GM23338 (cell line): ENCODE results near the gene EVC2. TPM values are rescaled to one million over a fixed set of nuclear protein-coding genes. Genes with fewer than 3 reads are reported as not detected.

Experiments used
- ATAC-seq: fragments of 200-7000 bp; cut with Tn5 transposase; 3 replicates; pipeline ENCODE4 v1.9.1; 2020
- DNase-seq: peaks from one replicate; pipeline ENCODE4 v3.0.0-alpha.2; 2015; ENCODE audit warnings: low spot score
- H2AFZ ChIP-seq: fragments of 200-600 bp; sonication (generic); 2 replicates; pipeline ENCODE4 v1.8.0; 2016; ENCODE audit warnings: antibody characterized with exemption, mild to moderate bottlenecking, moderate library complexity
- H3F3A ChIP-seq: fragments of 200-600 bp; sonication (generic); replicated peaks from 2 replicates; pipeline ENCODE4 v1.8.0; 2017; ENCODE audit warnings: antibody characterized with exemption, mixed run types, low read depth
- H3K27ac ChIP-seq: fragments of 200-600 bp; sonication (generic); 2 replicates; pipeline ENCODE4 v1.6.1; 2016; ENCODE audit warnings: low read depth
- H3K27me3 ChIP-seq: fragments of 200-600 bp; sonication (generic); 2 replicates; pipeline ENCODE4 v1.8.0; 2016; ENCODE audit warnings: mild to moderate bottlenecking, mixed run types, moderate library complexity; ENCODE audit not compliant: insufficient read depth
- H3K36me3 ChIP-seq: fragments of 200-600 bp; sonication (generic); 2 replicates; pipeline ENCODE4 v1.8.0; 2016; ENCODE audit warnings: mild to moderate bottlenecking; ENCODE audit not compliant: insufficient read depth
- H3K4me1 ChIP-seq: fragments of 200-600 bp; sonication (generic); 2 replicates; pipeline ENCODE4 v1.8.0; 2016; ENCODE audit warnings: mild to moderate bottlenecking, moderate library complexity; ENCODE audit not compliant: insufficient read depth
- H3K4me2 ChIP-seq: fragments of 200-600 bp; sonication (generic); 2 replicates; pipeline ENCODE4 v1.7.1; 2017; ENCODE audit warnings: mixed run types
- H3K4me3 ChIP-seq: fragments of 200-600 bp; sonication (generic); 2 replicates; pipeline ENCODE4 v1.6.1; 2016; ENCODE audit warnings: mixed run types
- H3K79me2 ChIP-seq: fragments of 200-600 bp; sonication (generic); replicated peaks from 2 replicates; pipeline ENCODE4 v1.8.0; 2017; ENCODE audit warnings: mild to moderate bottlenecking; ENCODE audit not compliant: insufficient read depth
- H3K9me2 ChIP-seq: fragments of 200-600 bp; sonication (generic); 2 replicates; pipeline ENCODE4 v1.8.0; 2017; ENCODE audit not compliant: insufficient read depth
- H4K20me1 ChIP-seq: fragments of 200-600 bp; sonication (generic); replicated peaks from 2 replicates; pipeline ENCODE4 v1.8.0; 2017; ENCODE audit warnings: mild to moderate bottlenecking; ENCODE audit not compliant: insufficient read depth
- H3K27ac Mint-ChIP-seq: 2 replicates; pipeline ENCODE4 v1.8.0; 2020; ENCODE audit warnings: inconsistent platforms, mild to moderate bottlenecking, moderate library complexity, mixed read lengths
- H3K27me3 Mint-ChIP-seq: 3 replicates; pipeline ENCODE4 v1.8.0; 2022; ENCODE audit warnings: low read depth, mild to moderate bottlenecking, moderate library complexity, mixed read lengths, inconsistent platforms; ENCODE audit not compliant: insufficient read depth, poor library complexity
- H3K36me3 Mint-ChIP-seq: 3 replicates; pipeline ENCODE4 v1.8.0; 2021; ENCODE audit warnings: low read depth, mild to moderate bottlenecking, inconsistent platforms, moderate library complexity, mixed read lengths
- H3K4me1 Mint-ChIP-seq: 3 replicates; pipeline ENCODE4 v1.8.0; 2020; ENCODE audit warnings: mild to moderate bottlenecking, inconsistent platforms, mixed read lengths
- H3K4me3 Mint-ChIP-seq: 3 replicates; pipeline ENCODE4 v1.8.0; 2021; ENCODE audit warnings: moderate library complexity, mild to moderate bottlenecking, inconsistent platforms, mixed read lengths
- H3K9me3 Mint-ChIP-seq: 3 replicates; pipeline ENCODE4 v1.8.0; 2020; ENCODE audit warnings: moderate library complexity, mild to moderate bottlenecking, inconsistent platforms, mixed read lengths
- EZH2 ChIP-seq: fragments of 200-600 bp; sonication (generic); IDR thresholded peaks from one replicate; pipeline ENCODE4 v1.8.0; 2017; ENCODE audit warnings: antibody characterized with exemption, mild to moderate bottlenecking, low read depth; ENCODE audit not compliant: unreplicated experiment
- EZH2phosphoT487 ChIP-seq: fragments of 200-600 bp; sonication (generic); IDR thresholded peaks from one replicate; pipeline ENCODE4 v1.8.1; 2018; ENCODE audit warnings: antibody characterized with exemption; ENCODE audit not compliant: unreplicated experiment
- NANOG ChIP-seq: IDR thresholded peaks from 2 replicates; pipeline ENCODE4 v1.6.1; 2016; ENCODE audit warnings: antibody characterized with exemption, borderline replicate concordance
- ZNF114 ChIP-seq: fragments of 250-450 bp; sonication (Bioruptor Pico); IDR thresholded peaks from 2 replicates; pipeline ENCODE4 v1.5.0; 2020; ENCODE audit warnings: mild to moderate bottlenecking, moderate library complexity
- ZNF331 ChIP-seq: fragments of 250-450 bp; sonication (Bioruptor Pico); IDR thresholded peaks from 2 replicates; pipeline ENCODE4 v1.5.0; 2020; ENCODE audit warnings: low read depth, mild to moderate bottlenecking, moderate library complexity
- polyA plus RNA-seq: library from polyadenylated mRNA; unstranded; fragments of >200 nt; fragmentation: Nextera tagmentation; extraction: Ambion mirVana; gene quantifications from 2 replicates; pipeline ENCODE4 v1.2.1, GENCODE V29; 2016
- total RNA-seq: library from RNA; depleted of rRNA; stranded (reverse); fragments of >200 nt; shearing (Covaris generic); gene quantifications from 2 replicates; pipeline ENCODE4 v1.2.3, GENCODE V29; 2014
- TF ChIP-seq, protein P1 (sequence below): fragments of 250-450 bp; sonication (Bioruptor Pico); IDR thresholded peaks from 2 replicates; pipeline ENCODE4 v1.5.0; 2020; ENCODE audit warnings: mild to moderate bottlenecking, moderate library complexity

The EVC2 gene
- total and polyA plus RNA-seq, 2 experiments from 2014 or later: 3.4 to 11.5 TPM

- no peak overlapping the region for H3K4me3 ChIP-seq
- Mint-ChIP-seq H3K27ac (no peak overlapping the region), H3K36me3 (peaks cover 44% of the 10 kb centered on the region), H3K9me3 (no peaks in the 10 kb centered on the region), H3K27me3 (peaks cover 14% of the 10 kb centered on the region), H3K4me3 (no peak overlapping the region), H3K4me1 (peaks cover 37% of the 10 kb centered on the region)
- no peak overlapping the region for H3K4me2 ChIP-seq
- H3F3A ChIP-seq: no peaks in the 10 kb centered on the region
- H3K36me3 ChIP-seq: no peaks in the 10 kb centered on the region; the same call in 1 of the 2 replicates
- H3K27me3 ChIP-seq: no peaks in the 10 kb centered on the region
- TF ChIP-seq EZH2phosphoT487 (no peak), EZH2 (no peak)
- no peak overlapping the region for H2AFZ ChIP-seq
- H3K4me1 ChIP-seq: peaks cover 22% of the 10 kb centered on the region
- H3K9me2 ChIP-seq: no peaks in the 10 kb centered on the region
- ATAC-seq (no peak), DNase-seq (no peak)
- no peaks in the 10 kb centered on the region for H3K79me2 ChIP-seq
- no peak overlapping the region for H3K27ac ChIP-seq
- H4K20me1 ChIP-seq: no peaks in the 10 kb centered on the region
Measured at GRCh38 chr4:5750052-5750945, 41.9 kb upstream of the EVC2 start.

- H3K4me1 ChIP-seq: peaks cover 22% of the 10 kb centered on the region
- H3F3A ChIP-seq: no peaks in the 10 kb centered on the region
- no peak for TF ChIP-seq ZNF114 (CRISPR knock-in tag)
- no peak for TF ChIP-seq EZH2phosphoT487
- no peak for TF ChIP-seq ZNF331
- TF ChIP-seq, protein P1, sequence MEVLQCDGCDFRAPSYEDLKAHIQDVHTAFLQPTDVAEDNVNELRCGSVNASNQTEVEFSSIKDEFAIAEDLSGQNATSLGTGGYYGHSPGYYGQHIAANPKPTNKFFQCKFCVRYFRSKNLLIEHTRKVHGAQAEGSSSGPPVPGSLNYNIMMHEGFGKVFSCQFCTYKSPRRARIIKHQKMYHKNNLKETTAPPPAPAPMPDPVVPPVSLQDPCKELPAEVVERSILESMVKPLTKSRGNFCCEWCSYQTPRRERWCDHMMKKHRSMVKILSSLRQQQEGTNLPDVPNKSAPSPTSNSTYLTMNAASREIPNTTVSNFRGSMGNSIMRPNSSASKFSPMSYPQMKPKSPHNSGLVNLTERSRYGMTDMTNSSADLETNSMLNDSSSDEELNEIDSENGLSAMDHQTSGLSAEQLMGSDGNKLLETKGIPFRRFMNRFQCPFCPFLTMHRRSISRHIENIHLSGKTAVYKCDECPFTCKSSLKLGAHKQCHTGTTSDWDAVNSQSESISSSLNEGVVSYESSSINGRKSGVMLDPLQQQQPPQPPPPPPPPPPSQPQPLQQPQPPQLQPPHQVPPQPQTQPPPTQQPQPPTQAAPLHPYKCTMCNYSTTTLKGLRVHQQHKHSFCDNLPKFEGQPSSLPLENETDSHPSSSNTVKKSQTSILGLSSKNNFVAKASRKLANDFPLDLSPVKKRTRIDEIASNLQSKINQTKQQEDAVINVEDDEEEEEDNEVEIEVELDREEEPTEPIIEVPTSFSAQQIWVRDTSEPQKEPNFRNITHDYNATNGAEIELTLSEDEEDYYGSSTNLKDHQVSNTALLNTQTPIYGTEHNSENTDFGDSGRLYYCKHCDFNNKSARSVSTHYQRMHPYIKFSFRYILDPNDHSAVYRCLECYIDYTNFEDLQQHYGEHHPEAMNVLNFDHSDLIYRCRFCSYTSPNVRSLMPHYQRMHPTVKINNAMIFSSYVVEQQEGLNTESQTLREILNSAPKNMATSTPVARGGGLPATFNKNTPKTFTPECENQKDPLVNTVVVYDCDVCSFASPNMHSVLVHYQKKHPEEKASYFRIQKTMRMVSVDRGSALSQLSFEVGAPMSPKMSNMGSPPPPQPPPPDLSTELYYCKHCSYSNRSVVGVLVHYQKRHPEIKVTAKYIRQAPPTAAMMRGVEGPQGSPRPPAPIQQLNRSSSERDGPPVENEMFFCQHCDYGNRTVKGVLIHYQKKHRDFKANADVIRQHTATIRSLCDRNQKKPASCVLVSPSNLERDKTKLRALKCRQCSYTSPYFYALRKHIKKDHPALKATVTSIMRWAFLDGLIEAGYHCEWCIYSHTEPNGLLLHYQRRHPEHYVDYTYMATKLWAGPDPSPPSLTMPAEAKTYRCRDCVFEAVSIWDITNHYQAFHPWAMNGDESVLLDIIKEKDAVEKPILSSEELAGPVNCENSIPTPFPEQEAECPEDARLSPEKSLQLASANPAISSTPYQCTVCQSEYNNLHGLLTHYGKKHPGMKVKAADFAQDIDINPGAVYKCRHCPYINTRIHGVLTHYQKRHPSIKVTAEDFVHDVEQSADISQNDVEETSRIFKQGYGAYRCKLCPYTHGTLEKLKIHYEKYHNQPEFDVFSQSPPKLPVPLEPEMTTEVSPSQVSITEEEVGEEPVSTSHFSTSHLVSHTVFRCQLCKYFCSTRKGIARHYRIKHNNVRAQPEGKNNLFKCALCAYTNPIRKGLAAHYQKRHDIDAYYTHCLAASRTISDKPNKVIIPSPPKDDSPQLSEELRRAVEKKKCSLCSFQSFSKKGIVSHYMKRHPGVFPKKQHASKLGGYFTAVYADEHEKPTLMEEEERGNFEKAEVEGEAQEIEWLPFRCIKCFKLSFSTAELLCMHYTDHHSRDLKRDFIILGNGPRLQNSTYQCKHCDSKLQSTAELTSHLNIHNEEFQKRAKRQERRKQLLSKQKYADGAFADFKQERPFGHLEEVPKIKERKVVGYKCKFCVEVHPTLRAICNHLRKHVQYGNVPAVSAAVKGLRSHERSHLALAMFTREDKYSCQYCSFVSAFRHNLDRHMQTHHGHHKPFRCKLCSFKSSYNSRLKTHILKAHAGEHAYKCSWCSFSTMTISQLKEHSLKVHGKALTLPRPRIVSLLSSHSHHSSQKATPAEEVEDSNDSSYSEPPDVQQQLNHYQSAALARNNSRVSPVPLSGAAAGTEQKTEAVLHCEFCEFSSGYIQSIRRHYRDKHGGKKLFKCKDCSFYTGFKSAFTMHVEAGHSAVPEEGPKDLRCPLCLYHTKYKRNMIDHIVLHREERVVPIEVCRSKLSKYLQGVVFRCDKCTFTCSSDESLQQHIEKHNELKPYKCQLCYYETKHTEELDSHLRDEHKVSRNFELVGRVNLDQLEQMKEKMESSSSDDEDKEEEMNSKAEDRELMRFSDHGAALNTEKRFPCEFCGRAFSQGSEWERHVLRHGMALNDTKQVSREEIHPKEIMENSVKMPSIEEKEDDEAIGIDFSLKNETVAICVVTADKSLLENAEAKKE (CRISPR knock-in tag): no peak
- TF ChIP-seq NANOG: no peak
- H3K27ac ChIP-seq: no peak overlapping the region
- H3K27me3 ChIP-seq: no peaks in the 10 kb centered on the region
- no peaks in the 10 kb centered on the region for H3K9me2 ChIP-seq
- H3K4me3 ChIP-seq: no peak overlapping the region
- ATAC-seq (no peak), DNase-seq (no peak)
- H3K4me3 Mint-ChIP-seq: no peak overlapping the region
- peaks cover 41% of the 10 kb centered on the region for H3K36me3 Mint-ChIP-seq
- H3K27ac Mint-ChIP-seq: peak overlapping the region; percentile 14; the same call in 1 of the 2 replicates
- peaks cover 37% of the 10 kb centered on the region for H3K4me1 Mint-ChIP-seq
- H3K9me3 Mint-ChIP-seq: no peaks in the 10 kb centered on the region
- H2AFZ ChIP-seq: no peak overlapping the region
- no peaks in the 10 kb centered on the region for H4K20me1 ChIP-seq
- no peaks in the 10 kb centered on the region; the same call in 1 of the 2 replicates for H3K36me3 ChIP-seq
- peaks cover 14% of the 10 kb centered on the region for H3K27me3 Mint-ChIP-seq
- no peak overlapping the region for H3K4me2 ChIP-seq
- no peaks in the 10 kb centered on the region for H3K79me2 ChIP-seq
Measured at GRCh38 chr4:5749568-5749967, 41.2 kb upstream of the EVC2 start.
